Fibroblast of lung (primary cell): Measurements from ENCODE around the gene KLHL8. TPM values are rescaled to one million over a fixed set of nuclear protein-coding genes. Genes with fewer than 3 reads are reported as not detected.

Experiments used
- DNase-seq, 2 donors: peaks; one replicate each; pipeline versions ENCODE4 v3.0.0 to v3.0.0-alpha.2; 2010; ENCODE audit warnings: low read depth in 2 of 2
- H2AFZ ChIP-seq: 2 replicates; pipeline ENCODE4 v1.5.1; 2012; ENCODE audit warnings: low read length, control low read depth, inconsistent platforms
- H3K27ac ChIP-seq: 2 replicates; pipeline ENCODE4 v1.5.1; 2011; ENCODE audit warnings: low read length, control low read depth; ENCODE audit not compliant: insufficient read depth
- H3K27me3 ChIP-seq: 2 replicates; pipeline ENCODE4 v1.5.1; 2011; ENCODE audit warnings: mild to moderate bottlenecking, low read length; ENCODE audit not compliant: control insufficient read depth, insufficient read depth
- H3K36me3 ChIP-seq: 2 replicates; pipeline ENCODE4 v1.5.1; 2011; ENCODE audit warnings: low read length; ENCODE audit not compliant: control insufficient read depth, insufficient read depth
- H3K4me1 ChIP-seq: 2 replicates; pipeline ENCODE4 v1.5.1; 2011; ENCODE audit warnings: low read length; ENCODE audit not compliant: control insufficient read depth, insufficient read depth; ENCODE audit errors: extremely low read depth
- H3K4me2 ChIP-seq: 2 replicates; pipeline ENCODE4 v1.5.1; 2011; ENCODE audit warnings: low read length, control low read depth; ENCODE audit not compliant: insufficient read depth; ENCODE audit errors: extremely low read depth
- H3K4me3 ChIP-seq, 4 experiments: fragments of 200-600 bp in 1 of 4; sonication (generic) in 1 of 4; replicated peaks in 1 of 4; 2 replicates each; pipeline ENCODE4 v1.5.1; 2011 to 2016; ENCODE audit warnings: low read length in 4 of 4, low read depth in 3 of 4, mild to moderate bottlenecking in 3 of 4, control low read depth in 2 of 4, inconsistent platforms in 1 of 4, mixed read lengths in 1 of 4; ENCODE audit not compliant: insufficient read depth in 1 of 4; ENCODE audit errors: control extremely low read depth in 1 of 4
- H3K79me2 ChIP-seq: 2 replicates; pipeline ENCODE4 v1.5.1; 2012; ENCODE audit warnings: mild to moderate bottlenecking, low read length, inconsistent platforms; ENCODE audit not compliant: control insufficient read depth, insufficient read depth
- H3K9ac ChIP-seq: 2 replicates; pipeline ENCODE4 v1.5.1; 2011; ENCODE audit warnings: mild to moderate bottlenecking, low read length, control low read depth; ENCODE audit not compliant: insufficient read depth
- H3K9me3 ChIP-seq: 2 replicates; pipeline ENCODE4 v1.5.1; 2012; ENCODE audit warnings: low read depth, low read length; ENCODE audit not compliant: control insufficient read depth, insufficient read depth
- H4K20me1 ChIP-seq: 2 replicates; pipeline ENCODE4 v1.5.1; 2011; ENCODE audit warnings: low read length; ENCODE audit not compliant: control insufficient read depth, insufficient read depth; ENCODE audit errors: extremely low read depth
- EZH2 ChIP-seq: IDR thresholded peaks from 2 replicates; pipeline ENCODE4 v1.5.1; 2012; ENCODE audit warnings: low read length, control low read depth, mild to moderate bottlenecking; ENCODE audit errors: missing control alignments
- polyA plus RNA-seq, 2 donors: library from polyadenylated mRNA; depleted of rRNA in 1 of 2; stranded (reverse) in 1 of 2; unstranded in 1 of 2; fragments of >200 nt; gene quantifications; 2 replicates each; pipeline ENCODE4 v1.2.1, GENCODE V29; 2011 to 2012; ENCODE audit warnings: missing spikeins in 1 of 2
- total RNA-seq: library from RNA; depleted of rRNA; stranded (reverse); fragments of >200 nt; gene quantifications from 2 replicates; pipeline ENCODE4 v1.2.1, GENCODE V29; 2014
- TF ChIP-seq, protein P1 (sequence below), 2 donors: IDR thresholded peaks in 1 of 2; conservative IDR thresholded peaks in 1 of 2; 1 replicate in 1 of 2; 2 replicates in 1 of 2; pipeline ENCODE4 v1.5.1; 2011 to 2012; ENCODE audit warnings: low read length in 2 of 2, control low read depth in 1 of 2, inconsistent platforms in 1 of 2, low read depth in 1 of 2, mild to moderate bottlenecking in 1 of 2

KLHL8 gene
- total and polyA plus RNA-seq, 2 donors (not counting 1 experiment from before 2014, with no cell fraction given), result 8.8 to 15.7 TPM

- peaks cover 4% of the 10 kb centered on the region for H3K36me3 ChIP-seq
- H3K27ac ChIP-seq, result no peak overlapping the region
- no peaks in the 10 kb centered on the region for H3K27me3 ChIP-seq
- H3K9me3 ChIP-seq, result no peaks in the 10 kb centered on the region
- no peaks in the 10 kb centered on the region for H3K79me2 ChIP-seq
- no peak for TF ChIP-seq EZH2
- TF ChIP-seq, protein P1, sequence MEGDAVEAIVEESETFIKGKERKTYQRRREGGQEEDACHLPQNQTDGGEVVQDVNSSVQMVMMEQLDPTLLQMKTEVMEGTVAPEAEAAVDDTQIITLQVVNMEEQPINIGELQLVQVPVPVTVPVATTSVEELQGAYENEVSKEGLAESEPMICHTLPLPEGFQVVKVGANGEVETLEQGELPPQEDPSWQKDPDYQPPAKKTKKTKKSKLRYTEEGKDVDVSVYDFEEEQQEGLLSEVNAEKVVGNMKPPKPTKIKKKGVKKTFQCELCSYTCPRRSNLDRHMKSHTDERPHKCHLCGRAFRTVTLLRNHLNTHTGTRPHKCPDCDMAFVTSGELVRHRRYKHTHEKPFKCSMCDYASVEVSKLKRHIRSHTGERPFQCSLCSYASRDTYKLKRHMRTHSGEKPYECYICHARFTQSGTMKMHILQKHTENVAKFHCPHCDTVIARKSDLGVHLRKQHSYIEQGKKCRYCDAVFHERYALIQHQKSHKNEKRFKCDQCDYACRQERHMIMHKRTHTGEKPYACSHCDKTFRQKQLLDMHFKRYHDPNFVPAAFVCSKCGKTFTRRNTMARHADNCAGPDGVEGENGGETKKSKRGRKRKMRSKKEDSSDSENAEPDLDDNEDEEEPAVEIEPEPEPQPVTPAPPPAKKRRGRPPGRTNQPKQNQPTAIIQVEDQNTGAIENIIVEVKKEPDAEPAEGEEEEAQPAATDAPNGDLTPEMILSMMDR (conservative IDR thresholded peaks at IDR 0.05 in 1 of 2, IDR thresholded peaks at IDR 0.05 in 1 of 2; ENCODE audit: low read depth in 1 of 2, low read length in 2 of 2), result no peak
- no peak overlapping the region for H3K9ac ChIP-seq
- DNase-seq, result no peak
- H2AFZ ChIP-seq, result no peak overlapping the region
- H3K4me2 ChIP-seq, result no peak overlapping the region
- no peak overlapping the region for H3K4me3 ChIP-seq
- no peaks in the 10 kb centered on the region for H3K4me1 ChIP-seq
- no peaks in the 10 kb centered on the region for H4K20me1 ChIP-seq
Measured at GRCh38 chr4:87133183-87133582, 87.2 kb downstream of the KLHL8 start.

DNA sequence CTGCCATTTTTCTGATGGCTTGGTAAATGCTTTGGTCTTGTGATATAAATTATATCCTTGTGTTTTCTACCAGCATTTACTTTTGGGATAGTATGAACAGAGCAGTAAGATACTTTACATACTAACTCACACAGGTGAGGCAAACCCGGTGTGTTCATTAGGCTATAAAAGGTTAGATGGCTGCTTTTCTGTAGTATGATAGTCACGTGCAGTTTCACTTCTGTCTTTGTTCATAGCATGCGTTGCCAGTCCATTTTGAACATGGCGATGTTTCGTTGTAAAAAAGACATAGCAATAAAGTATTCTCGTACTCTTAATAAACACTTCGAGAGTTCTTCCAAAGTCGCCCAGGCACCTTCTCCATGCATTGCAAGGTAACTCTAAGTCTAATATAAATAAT lies 88.4 kb downstream of the KLHL8 start:
- Histone ChIP-seq H3K4me3 (no peak overlapping the region), H3K4me1 (no peaks in the 10 kb centered on the region), H3K79me2 (no peaks in the 10 kb centered on the region), H4K20me1 (no peaks in the 10 kb centered on the region), H3K27me3 (no peaks in the 10 kb centered on the region), H3K27ac (no peak overlapping the region), H2AFZ (no peak overlapping the region), H3K36me3 (peaks cover 4% of the 10 kb centered on the region), H3K9ac (no peak overlapping the region), H3K4me2 (no peak overlapping the region), H3K9me3 (no peaks in the 10 kb centered on the region)
- no peak for TF ChIP-seq EZH2
- no peak for DNase-seq

DNA sequence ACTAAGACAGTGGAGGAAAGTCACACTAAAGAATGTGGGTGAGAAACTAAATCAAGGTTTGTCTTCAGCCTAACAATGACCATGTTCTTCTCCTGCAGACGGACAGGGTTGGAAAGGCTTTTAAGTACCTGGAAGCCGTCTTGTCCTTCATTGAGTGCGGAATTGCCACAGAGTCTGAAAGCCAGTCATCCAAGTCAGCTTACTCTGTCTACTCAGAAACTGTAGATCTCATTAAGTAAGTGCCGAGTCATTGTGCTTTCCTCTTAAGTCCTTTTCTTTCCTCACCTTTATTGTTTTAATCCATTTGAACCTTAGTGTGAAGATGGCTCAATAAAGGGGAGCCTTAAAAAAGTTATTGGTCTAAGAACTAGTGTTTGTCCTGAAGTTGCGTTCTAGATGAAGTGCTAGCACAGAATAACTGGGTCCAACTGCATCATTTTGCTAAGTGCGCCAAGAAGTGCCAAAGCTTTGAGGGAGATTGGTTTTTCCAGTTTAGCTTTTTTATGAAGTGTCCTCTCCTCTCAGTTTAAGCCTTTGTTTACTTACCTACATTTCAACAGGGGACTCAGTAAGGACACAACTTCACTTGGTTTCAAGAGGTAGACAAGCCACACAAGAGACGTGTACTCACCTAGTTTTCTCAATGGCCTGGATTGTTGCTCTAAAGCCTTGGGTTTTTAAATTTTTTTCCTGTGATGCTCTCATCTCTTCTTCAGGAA lies 89.3 kb downstream of the KLHL8 start:
- H3K27ac ChIP-seq, result no peak overlapping the region
- H3K4me1 ChIP-seq, result no peaks in the 10 kb centered on the region
- H2AFZ ChIP-seq, result no peak overlapping the region
- no peak for DNase-seq
- TF ChIP-seq, protein P1 (conservative IDR thresholded peaks at IDR 0.05 in 1 of 2, IDR thresholded peaks at IDR 0.05 in 1 of 2; ENCODE audit: low read depth in 1 of 2, low read length in 2 of 2), result no peak
- TF ChIP-seq EZH2, result no peak
- H4K20me1 ChIP-seq, result no peaks in the 10 kb centered on the region
- H3K36me3 ChIP-seq, result peaks cover 2% of the 10 kb centered on the region
- no peak overlapping the region for H3K9ac ChIP-seq
- no peaks in the 10 kb centered on the region for H3K79me2 ChIP-seq
- no peaks in the 10 kb centered on the region for H3K27me3 ChIP-seq
- H3K9me3 ChIP-seq, result no peaks in the 10 kb centered on the region
- no peak overlapping the region for H3K4me3 ChIP-seq
- no peak overlapping the region for H3K4me2 ChIP-seq
